OCI-LY1 (cell line): Measurements from ENCODE around the gene NCEH1.

Experiments
- H2AFZ ChIP-seq: fragments of 200-600 bp; sonication (generic), shearing (Covaris generic); 2 replicates; pipeline ENCODE4 v1.6.0; 2014; ENCODE audit warnings: antibody characterized with exemption, mild to moderate bottlenecking, low read length
- H3F3A ChIP-seq: fragments of 200-600 bp; sonication (generic), shearing (Covaris generic); 2 replicates; pipeline ENCODE4 v1.6.0; 2014; ENCODE audit warnings: mild to moderate bottlenecking, antibody characterized with exemption, low read length, moderate library complexity; ENCODE audit not compliant: insufficient read depth
- H3K27ac ChIP-seq: fragments of 200-600 bp; sonication (generic); 2 replicates; pipeline ENCODE4 v1.5.1; 2014; ENCODE audit warnings: low read length, mixed run types, mild to moderate bottlenecking, low read depth; ENCODE audit not compliant: poor library complexity, severe bottlenecking
- H3K27me3 ChIP-seq: fragments of 200-600 bp; sonication (generic); 2 replicates; pipeline ENCODE4 v1.6.0; 2014; ENCODE audit warnings: antibody characterized with exemption, mild to moderate bottlenecking, low read length, moderate library complexity; ENCODE audit not compliant: insufficient read depth
- H3K36me3 ChIP-seq: fragments of 200-600 bp; sonication (generic); 2 replicates; pipeline ENCODE4 v1.6.1; 2014; ENCODE audit warnings: mild to moderate bottlenecking, antibody characterized with exemption, low read length, moderate library complexity, mixed read lengths; ENCODE audit not compliant: insufficient read depth
- H3K4me1 ChIP-seq: fragments of 200-600 bp; sonication (generic); 2 replicates; pipeline ENCODE4 v1.5.1; 2014; ENCODE audit warnings: mild to moderate bottlenecking, low read length, moderate library complexity; ENCODE audit not compliant: insufficient read depth, severe bottlenecking
- H3K4me2 ChIP-seq: fragments of 200-600 bp; sonication (generic), shearing (Covaris generic); 2 replicates; pipeline ENCODE4 v1.6.1; 2014; ENCODE audit warnings: low read length
- H3K4me3 ChIP-seq: fragments of 200-600 bp; sonication (generic); 2 replicates; pipeline ENCODE4 v1.5.1; 2014; ENCODE audit warnings: low read length, low read depth, mild to moderate bottlenecking, mixed read lengths; ENCODE audit not compliant: poor library complexity, severe bottlenecking
- H3K79me2 ChIP-seq: fragments of 200-600 bp; shearing (Covaris generic); 2 replicates; pipeline ENCODE4 v1.6.1; 2016; ENCODE audit warnings: mixed run types, low read length, mixed read lengths; ENCODE audit not compliant: insufficient read depth
- H3K9ac ChIP-seq: fragments of 200-600 bp; sonication (generic), shearing (Covaris generic); 2 replicates; pipeline ENCODE4 v1.6.1; 2014; ENCODE audit warnings: mild to moderate bottlenecking, low read length, mixed read lengths
- H3K9me2 ChIP-seq: fragments of 200-600 bp; sonication (generic), shearing (Covaris generic); 2 replicates; pipeline ENCODE4 v1.6.1; 2014; ENCODE audit warnings: low read depth, mild to moderate bottlenecking, low read length, mixed read lengths
- H3K9me3 ChIP-seq: fragments of 200-600 bp; shearing (Covaris generic); 2 replicates; pipeline ENCODE4 v1.6.1; 2014; ENCODE audit warnings: low read length, mixed read lengths
- H4K20me1 ChIP-seq: fragments of 200-600 bp; sonication (generic), shearing (Covaris generic); 2 replicates; pipeline ENCODE4 v1.6.0; 2016; ENCODE audit warnings: mild to moderate bottlenecking, low read length; ENCODE audit not compliant: insufficient read depth
- EZH2 ChIP-seq: fragments of 200-600 bp; sonication (generic), shearing (Covaris generic); IDR thresholded peaks from 2 replicates; pipeline ENCODE4 v1.8.0; 2017; ENCODE audit warnings: borderline replicate concordance, mixed run types, mild to moderate bottlenecking, antibody characterized with exemption, low read length, moderate library complexity, mixed read lengths
- TF ChIP-seq, protein P1 (sequence below): fragments of 200-600 bp; sonication (generic), shearing (Covaris generic); IDR thresholded peaks from 2 replicates; pipeline ENCODE4 v1.5.1; 2017; ENCODE audit warnings: mild to moderate bottlenecking, antibody characterized with exemption, low read length, moderate library complexity, mixed read lengths

The NCEH1 gene

DNA sequence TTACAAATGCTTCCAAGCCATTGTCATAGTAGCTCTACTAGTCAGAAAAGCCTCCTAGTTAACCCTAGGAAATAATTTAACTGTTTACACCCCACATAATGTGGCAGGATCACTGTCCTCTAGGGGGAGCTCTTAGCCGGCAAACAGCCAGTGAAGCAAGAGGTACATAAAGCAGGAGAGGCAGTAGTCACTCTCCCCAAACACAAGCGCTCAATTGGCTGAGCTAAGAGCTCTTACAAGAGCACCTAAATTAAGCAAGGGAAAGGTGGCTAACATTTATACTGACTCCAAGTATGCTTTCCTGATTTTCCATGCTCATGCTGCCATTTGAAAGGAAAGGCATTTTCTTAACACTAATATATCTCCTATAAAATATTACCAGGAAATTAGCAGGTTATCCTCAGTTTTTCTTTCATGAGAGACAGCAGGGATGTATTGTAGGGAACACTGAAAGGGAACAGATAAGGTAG is 37.6 kb downstream of the NCEH1 start:
- Histone ChIP-seq H3K4me3 (no peak overlapping the region), H2AFZ (no peak overlapping the region), H3K9ac (no peak overlapping the region), H3F3A (no peaks in the 10 kb centered on the region), H4K20me1 (no peaks in the 10 kb centered on the region), H3K36me3 (no peaks in the 10 kb centered on the region), H3K27me3 (no peaks in the 10 kb centered on the region), H3K79me2 (no peaks in the 10 kb centered on the region), H3K27ac (no peak overlapping the region), H3K4me2 (no peak overlapping the region), H3K9me2 (no peaks in the 10 kb centered on the region), H3K9me3 (no peaks in the 10 kb centered on the region), H3K4me1 (peaks cover 19% of the 10 kb centered on the region)
- TF ChIP-seq, protein P1, sequence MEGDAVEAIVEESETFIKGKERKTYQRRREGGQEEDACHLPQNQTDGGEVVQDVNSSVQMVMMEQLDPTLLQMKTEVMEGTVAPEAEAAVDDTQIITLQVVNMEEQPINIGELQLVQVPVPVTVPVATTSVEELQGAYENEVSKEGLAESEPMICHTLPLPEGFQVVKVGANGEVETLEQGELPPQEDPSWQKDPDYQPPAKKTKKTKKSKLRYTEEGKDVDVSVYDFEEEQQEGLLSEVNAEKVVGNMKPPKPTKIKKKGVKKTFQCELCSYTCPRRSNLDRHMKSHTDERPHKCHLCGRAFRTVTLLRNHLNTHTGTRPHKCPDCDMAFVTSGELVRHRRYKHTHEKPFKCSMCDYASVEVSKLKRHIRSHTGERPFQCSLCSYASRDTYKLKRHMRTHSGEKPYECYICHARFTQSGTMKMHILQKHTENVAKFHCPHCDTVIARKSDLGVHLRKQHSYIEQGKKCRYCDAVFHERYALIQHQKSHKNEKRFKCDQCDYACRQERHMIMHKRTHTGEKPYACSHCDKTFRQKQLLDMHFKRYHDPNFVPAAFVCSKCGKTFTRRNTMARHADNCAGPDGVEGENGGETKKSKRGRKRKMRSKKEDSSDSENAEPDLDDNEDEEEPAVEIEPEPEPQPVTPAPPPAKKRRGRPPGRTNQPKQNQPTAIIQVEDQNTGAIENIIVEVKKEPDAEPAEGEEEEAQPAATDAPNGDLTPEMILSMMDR: peak; percentile 98
- TF ChIP-seq EZH2: no peak

DNA sequence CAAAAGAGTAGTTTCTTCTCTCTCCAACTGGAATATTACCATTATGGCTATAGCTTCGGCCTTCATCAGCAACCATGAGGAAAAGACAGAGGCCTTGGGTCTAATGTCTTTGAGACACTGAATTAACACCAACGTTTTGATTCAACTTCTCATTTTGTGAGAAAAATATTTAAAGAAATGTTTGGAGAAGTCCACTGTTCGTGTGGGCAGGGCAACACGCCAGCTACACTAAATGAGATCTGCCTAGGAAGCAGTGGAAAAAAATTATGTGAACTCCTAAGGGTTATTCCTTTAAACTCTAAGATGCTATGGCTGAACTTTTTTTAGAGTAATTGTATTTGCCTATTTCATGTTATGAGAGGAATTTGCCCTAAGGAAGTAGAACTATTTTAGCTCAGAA is 41.8 kb downstream of the NCEH1 start:
- H3K79me2 ChIP-seq: no peaks in the 10 kb centered on the region
- H3K9me3 ChIP-seq: no peaks in the 10 kb centered on the region
- H4K20me1 ChIP-seq: no peaks in the 10 kb centered on the region
- no peaks in the 10 kb centered on the region for H3K36me3 ChIP-seq
- H3K4me1 ChIP-seq: no peaks in the 10 kb centered on the region
- H3K9me2 ChIP-seq: no peaks in the 10 kb centered on the region
- no peak overlapping the region for H3K9ac ChIP-seq
- no peak overlapping the region for H2AFZ ChIP-seq
- no peak overlapping the region for H3K4me2 ChIP-seq
- no peak for TF ChIP-seq EZH2
- TF ChIP-seq, protein P1: no peak
- no peaks in the 10 kb centered on the region for H3F3A ChIP-seq
- H3K27me3 ChIP-seq: no peaks in the 10 kb centered on the region
- H3K27ac ChIP-seq: no peak overlapping the region
- H3K4me3 ChIP-seq: no peak overlapping the region

DNA sequence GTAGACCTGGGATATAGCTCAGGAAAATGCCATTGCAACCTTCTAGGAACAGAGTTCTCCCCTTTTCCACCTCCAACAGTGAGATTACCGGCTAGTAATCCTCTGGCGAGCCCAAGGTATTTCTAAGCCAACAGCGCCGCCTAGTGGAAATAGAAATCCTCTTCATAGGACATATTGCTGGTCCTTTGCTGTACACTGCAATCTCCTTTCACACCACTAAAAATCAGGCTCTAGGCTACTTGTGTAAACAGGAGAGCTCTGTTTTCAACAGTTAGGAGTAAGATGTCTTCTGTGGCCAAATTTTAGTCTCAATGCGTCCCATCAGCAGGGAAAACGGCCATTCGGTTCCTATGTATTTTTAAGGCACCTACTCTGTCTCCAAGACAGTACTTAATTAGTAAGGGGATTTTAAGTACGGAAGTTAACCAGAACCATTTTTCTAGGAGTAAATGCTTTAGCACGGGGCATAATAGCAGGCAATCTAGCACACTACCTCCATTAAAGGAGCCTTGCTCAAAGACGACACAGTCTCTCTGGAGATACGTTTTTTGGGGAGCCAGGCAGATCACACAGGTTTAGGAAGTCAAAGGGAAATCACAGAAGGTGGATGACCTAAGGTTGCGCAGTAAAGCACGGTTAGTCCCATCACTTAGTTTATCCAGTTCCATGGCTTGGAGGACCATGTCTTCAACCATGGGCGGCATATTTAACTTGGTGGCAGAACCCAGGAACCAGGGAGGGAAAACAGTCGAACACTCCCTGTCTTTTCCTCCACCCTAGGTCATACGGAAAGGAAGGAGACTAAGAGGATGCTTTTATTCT is 43.8 kb downstream of the NCEH1 start:
- no peaks in the 10 kb centered on the region for H3K79me2 ChIP-seq
- H3K36me3 ChIP-seq: no peaks in the 10 kb centered on the region
- H3K27ac ChIP-seq: no peak overlapping the region
- no peak for TF ChIP-seq EZH2
- TF ChIP-seq, protein P1: peak; percentile 93
- no peaks in the 10 kb centered on the region for H3K27me3 ChIP-seq
- H2AFZ ChIP-seq: no peak overlapping the region
- no peak overlapping the region for H3K4me3 ChIP-seq
- no peak overlapping the region for H3K9ac ChIP-seq
- no peaks in the 10 kb centered on the region for H3K4me1 ChIP-seq
- H3K9me3 ChIP-seq: no peaks in the 10 kb centered on the region
- H4K20me1 ChIP-seq: no peaks in the 10 kb centered on the region
- no peaks in the 10 kb centered on the region for H3F3A ChIP-seq
- H3K4me2 ChIP-seq: no peak overlapping the region
- no peaks in the 10 kb centered on the region for H3K9me2 ChIP-seq
